BE2C (cell line): ENCODE data around the gene LIMS4.
"Not testable (repeated sequence)": the region's sequence is repeated elsewhere in the genome, so short reads cannot be mapped to it uniquely, and the experiment has no call there.

Source experiments
- DNase-seq: peaks from one replicate; pipeline ENCODE4 v3.0.0-alpha.2; 2020
- H3K27me3 ChIP-seq: fragments of 250-450 bp; sonication (Bioruptor Pico); 2 replicates; pipeline ENCODE4 v1.5.1; 2020; ENCODE audit warnings: mild to moderate bottlenecking
- H3K36me3 ChIP-seq: fragments of 250-450 bp; sonication (Bioruptor Pico); 2 replicates; pipeline ENCODE4 v1.5.1; 2020; ENCODE audit warnings: mild to moderate bottlenecking
- H3K4me1 ChIP-seq: fragments of 250-450 bp; sonication (Bioruptor Pico); 2 replicates; pipeline ENCODE4 v1.5.1; 2020
- H3K4me3 ChIP-seq: 2 replicates; pipeline ENCODE4 v1.5.1; 2011; ENCODE audit warnings: low read depth, low read length
- H3K9me3 ChIP-seq: fragments of 250-450 bp; sonication (Bioruptor Pico); 2 replicates; pipeline ENCODE4 v1.5.1; 2020

Gene LIMS4

DNA sequence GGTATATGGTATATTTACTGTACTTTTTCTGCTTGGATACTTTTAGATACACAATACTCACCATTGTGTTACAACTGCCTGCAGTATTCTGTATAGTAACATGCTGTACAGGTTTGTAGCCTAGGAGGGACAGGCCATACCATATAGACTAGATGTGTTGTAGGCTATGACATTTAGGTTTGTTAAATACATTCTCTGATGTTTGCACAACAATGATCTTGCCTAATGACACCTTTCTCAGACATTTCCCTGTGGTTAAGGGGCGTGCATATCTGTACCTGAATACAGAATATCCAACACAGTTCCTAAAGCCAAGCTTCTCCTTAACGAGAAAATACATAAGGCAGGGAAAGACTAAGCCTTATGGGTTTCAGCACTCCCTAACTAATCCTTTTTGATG lies 10.2 kb downstream of the LIMS4 start:
- H3K4me3 ChIP-seq, DNase-seq, H3K36me3 ChIP-seq, H3K9me3 ChIP-seq, H3K27me3 ChIP-seq, H3K4me1 ChIP-seq: not testable (repeated sequence)

DNA sequence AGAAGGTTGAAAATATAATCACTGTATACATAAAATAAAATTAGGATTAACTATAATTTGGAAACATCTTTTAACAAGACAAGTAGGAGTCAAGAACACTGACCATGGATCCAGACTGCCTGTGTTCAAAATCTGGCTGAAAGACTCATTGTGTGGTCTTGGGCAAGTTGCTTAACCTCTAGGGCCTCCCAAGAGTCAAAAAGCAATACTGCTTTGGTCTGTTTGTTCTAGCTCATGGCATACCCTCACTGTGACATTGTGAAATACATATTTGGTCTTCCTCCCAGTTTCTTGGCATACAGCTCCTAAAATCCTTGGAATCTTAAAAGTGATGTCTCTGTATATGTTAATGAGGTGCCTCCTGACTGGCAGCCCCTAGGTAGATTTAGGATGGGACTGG lies 12.3 kb downstream of the LIMS4 start:
- H3K4me1 ChIP-seq, H3K36me3 ChIP-seq, H3K9me3 ChIP-seq, H3K4me3 ChIP-seq, H3K27me3 ChIP-seq, DNase-seq: not testable (repeated sequence)

- H3K9me3 ChIP-seq, H3K36me3 ChIP-seq, H3K4me1 ChIP-seq, H3K27me3 ChIP-seq, DNase-seq, H3K4me3 ChIP-seq: not testable (repeated sequence)
These were observed 15.4 kb downstream of the LIMS4 start for GRCh38 chr2:110457214-110457590.

DNA sequence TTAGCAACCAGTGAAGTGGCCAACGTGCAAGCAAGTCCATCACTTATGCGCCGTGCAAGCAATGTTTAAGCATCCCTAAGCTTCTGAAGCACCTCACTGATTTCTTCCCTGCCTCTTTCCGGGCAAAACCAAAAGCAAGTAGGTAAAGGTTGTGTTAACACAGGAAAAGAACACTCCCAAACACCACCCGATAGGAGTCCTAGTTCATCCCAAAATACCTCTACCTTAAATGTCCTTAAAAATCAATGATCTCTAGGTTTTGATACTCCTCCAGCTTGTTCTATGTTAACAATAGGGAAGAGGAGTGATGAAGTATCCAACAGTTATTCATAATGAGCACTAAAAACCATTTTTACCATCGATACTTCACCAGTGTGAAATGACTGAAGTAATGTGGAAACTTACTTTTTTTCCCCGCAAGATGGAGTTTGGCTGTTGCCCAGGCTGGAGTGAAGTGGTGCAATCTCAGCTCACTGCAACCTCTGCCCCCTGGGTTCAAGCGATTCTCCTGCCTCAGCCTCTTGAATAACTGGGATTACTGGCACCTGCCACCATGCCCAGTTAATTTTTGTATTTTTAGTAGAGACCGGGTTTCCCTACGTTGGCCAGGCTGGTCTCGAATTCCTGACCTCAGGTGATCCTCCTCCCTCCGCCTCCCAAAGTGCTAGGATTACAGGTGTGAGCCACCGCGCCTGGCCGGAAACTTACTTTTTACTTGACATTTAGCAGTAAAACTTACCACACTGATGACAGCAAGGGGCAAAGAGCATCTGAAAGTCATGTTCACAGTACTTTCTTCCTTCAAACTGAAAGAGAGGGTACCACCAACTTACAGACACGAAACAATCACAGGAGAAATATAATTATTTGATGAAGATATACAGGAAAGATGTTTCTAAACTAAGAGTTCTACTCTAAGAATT lies 16.1 kb downstream of the LIMS4 start:
- not testable (repeated sequence) for H3K4me3 ChIP-seq, H3K9me3 ChIP-seq, H3K27me3 ChIP-seq, DNase-seq, H3K4me1 ChIP-seq, H3K36me3 ChIP-seq

DNA sequence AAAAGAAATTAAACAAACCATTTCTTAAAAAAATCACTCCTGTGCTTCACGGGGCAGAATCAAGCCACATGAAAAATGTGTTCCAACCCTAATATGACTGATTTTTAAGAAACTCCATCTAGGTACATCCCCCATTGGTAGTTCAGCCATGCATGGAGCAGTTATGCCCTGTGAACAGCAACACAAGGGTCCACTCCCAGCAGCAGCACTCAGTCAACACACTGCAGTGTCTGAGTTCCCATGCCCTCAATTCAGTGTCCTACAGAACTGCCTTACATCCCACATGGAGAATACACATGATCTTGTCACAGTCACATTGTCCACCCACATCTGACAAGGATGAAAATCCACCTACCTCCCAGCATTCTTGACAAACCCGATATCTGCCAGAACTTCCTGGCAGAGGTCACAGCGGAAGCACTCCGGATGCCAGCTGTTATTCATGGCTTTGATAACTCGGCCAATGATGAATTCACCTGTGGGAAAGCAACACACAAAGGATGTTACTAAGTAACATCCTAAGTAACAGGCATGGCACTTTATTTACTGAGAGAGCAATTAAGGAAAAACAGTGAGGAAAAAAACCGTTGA lies 17.4 kb downstream of the LIMS4 start:
- not testable (repeated sequence) for H3K9me3 ChIP-seq, DNase-seq, H3K27me3 ChIP-seq, H3K4me1 ChIP-seq, H3K4me3 ChIP-seq, H3K36me3 ChIP-seq

- not testable (repeated sequence) for H3K36me3 ChIP-seq, H3K9me3 ChIP-seq, H3K4me3 ChIP-seq, H3K27me3 ChIP-seq, DNase-seq, H3K4me1 ChIP-seq
These were observed 21.7 kb downstream of the LIMS4 start for GRCh38 chr2:110450951-110451350.

DNA sequence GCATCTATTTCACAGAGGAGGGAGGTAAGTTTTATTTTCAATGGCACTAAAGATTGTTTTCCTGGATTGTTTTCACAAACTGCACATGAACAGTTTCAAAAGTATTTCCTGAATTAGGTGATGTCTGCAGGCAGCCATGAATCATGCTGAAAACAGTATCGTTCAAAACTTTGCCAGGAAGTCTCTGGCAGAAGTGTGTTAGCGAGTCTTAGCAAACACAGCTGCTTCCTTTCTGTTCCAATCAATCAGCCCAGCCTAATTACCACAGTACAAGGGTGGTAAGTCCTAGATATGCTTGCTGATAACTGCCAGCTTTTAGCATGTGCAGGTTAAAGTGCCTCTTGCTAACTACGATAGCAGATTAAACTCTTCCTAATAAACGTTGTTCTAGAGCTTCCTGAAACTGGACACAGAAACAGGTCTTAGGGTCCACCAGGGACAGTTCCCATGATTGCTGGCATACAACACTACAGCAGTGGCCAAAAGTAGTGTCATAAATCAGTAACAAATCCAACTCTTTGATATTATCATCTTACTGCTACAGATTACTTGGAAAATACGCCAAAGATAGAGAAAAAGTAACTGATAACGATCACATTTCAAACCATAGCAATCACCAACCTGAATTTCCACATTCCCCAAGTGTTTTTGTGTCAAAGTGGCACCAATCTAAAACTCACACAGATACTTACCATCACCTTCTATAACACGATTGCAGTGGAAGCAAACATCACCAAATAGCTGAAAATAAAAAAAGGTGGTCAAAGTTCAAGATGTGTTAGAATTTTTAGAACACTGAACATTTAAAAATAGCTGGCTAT lies 23.3 kb downstream of the LIMS4 start:
- H3K4me1 ChIP-seq, DNase-seq, H3K4me3 ChIP-seq, H3K36me3 ChIP-seq, H3K9me3 ChIP-seq, H3K27me3 ChIP-seq: not testable (repeated sequence)

- H3K9me3 ChIP-seq, H3K36me3 ChIP-seq, DNase-seq, H3K27me3 ChIP-seq, H3K4me1 ChIP-seq, H3K4me3 ChIP-seq: not testable (repeated sequence)
These were observed 26.0 kb downstream of the LIMS4 start for GRCh38 chr2:110446644-110447043.

DNA sequence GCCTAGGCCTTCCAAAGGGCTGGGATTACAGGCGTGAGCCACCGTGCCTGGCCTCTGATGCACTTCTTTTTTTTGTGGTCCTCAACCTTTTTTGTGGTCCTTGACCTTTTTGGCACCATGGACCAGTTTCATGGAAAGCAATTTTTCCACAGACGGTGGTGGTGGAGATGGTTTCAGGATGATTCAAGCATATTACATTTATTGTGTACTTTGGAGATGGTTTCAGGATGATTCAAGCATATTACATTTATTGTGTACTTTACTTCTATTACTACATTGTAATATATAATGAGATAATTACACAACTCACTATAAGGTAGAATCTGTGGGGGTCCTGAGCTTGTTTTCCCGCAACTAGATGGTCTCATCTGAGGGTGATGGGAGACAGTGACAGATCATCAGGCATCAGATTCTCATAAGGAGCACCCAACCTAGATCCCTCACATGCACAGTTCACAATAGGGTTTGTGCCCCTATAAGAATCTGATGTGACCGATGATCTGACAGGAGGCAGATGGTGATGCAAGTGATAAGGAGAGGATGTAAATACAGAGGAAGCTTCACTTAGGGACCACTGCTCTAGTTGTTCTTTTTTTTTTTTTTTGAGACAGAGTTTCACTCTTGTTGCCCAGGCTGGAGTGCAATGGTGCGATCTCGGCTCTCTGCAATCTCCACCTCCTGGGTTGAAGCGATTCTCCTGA lies 29.2 kb downstream of the LIMS4 start:
- H3K4me3 ChIP-seq, H3K27me3 ChIP-seq, H3K4me1 ChIP-seq, H3K36me3 ChIP-seq, H3K9me3 ChIP-seq, DNase-seq: not testable (repeated sequence)

- not testable (repeated sequence) for H3K4me3 ChIP-seq, H3K9me3 ChIP-seq, H3K4me1 ChIP-seq, DNase-seq, H3K27me3 ChIP-seq, H3K36me3 ChIP-seq
These were observed 30.7 kb downstream of the LIMS4 start for GRCh38 chr2:110441905-110442304.

- not testable (repeated sequence) for H3K4me1 ChIP-seq, H3K27me3 ChIP-seq, H3K9me3 ChIP-seq, DNase-seq, H3K4me3 ChIP-seq, H3K36me3 ChIP-seq
These were observed 38.1 kb downstream of the LIMS4 start for GRCh38 chr2:110434565-110434964.

GRCh38 chr2:110425725-110426124 lies 46.9 kb downstream of the LIMS4 start:
- H3K36me3 ChIP-seq, DNase-seq, H3K27me3 ChIP-seq, H3K4me1 ChIP-seq, H3K4me3 ChIP-seq, H3K9me3 ChIP-seq: not testable (repeated sequence)

DNA sequence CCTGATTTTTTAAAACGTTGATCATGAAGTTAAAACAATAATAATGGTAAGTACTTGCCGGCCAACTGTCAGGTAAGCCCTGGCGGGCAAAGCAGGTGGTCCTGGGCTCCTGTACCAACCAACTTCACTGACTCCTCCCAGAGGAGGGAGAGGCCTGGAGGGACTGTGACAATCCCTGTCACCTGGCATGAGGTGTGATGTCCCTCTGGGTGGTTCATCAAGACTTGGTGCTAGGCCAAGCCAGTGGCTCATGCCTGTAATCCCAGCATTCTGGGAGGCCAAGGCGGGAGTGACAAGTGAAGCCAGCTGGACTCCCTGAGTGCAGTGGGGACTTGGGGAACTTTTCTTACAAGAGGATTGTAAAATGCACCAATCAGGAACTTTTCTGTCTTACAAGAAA lies 48.2 kb downstream of the LIMS4 start:
- not testable (repeated sequence) for H3K4me1 ChIP-seq, H3K27me3 ChIP-seq, H3K36me3 ChIP-seq, DNase-seq, H3K9me3 ChIP-seq, H3K4me3 ChIP-seq

DNA sequence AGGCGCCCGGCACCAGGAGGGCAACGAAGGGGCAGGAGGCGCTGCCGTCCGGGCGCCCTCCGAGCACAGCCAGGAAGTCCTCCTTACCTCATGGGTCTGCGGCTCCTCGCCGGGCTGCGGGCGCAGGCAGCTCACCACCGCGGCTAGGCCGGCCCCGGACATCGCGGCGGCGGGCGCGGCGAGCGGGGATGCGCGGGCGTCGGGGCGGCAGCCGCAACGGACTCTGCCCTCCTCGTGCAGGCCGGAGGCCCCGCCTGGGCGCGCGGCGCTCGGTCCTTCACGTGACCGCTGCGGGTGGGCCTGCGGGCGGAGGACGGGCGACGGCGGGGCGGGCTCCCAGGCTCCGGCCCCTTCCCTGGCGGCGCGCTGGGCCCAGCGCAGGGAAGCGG lies 49.0 kb downstream of the LIMS4 start:
- not testable (repeated sequence) for H3K4me1 ChIP-seq, H3K9me3 ChIP-seq, H3K27me3 ChIP-seq, H3K36me3 ChIP-seq, H3K4me3 ChIP-seq, DNase-seq

DNA sequence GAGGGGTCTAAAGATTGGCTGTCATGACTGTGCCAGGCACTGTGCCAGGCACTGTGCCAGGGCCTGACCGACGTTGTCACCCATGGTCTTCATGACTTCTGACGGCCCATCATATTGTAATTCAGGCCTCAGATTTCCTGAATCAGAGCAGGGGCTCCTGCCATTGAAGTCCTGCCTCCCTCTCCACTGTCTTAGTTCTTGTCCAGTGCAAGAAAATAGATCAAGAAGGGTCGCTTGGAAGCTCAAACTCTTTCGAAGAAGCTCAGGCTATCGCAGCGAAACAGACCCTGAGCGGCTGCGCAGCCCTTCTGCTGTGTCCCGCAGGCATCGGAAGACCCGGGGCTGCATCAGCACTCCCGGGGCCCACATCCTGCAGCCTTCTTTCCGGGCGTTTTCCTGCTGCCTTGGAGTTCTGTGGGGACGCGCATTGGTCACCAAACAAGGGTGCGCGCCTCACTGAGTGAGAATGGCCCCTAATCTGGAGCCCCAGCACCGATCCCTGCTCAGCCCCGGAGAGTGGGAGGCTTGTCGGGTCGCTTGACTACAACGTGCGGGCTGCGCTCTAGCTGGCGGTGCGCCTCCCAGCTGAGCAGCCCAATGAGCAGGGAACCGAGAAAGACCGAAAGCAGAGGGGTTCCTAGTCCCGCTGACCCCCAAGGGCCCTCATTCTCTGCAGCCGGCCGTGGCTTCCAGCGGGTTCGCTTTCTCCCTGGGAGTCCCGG lies 49.6 kb downstream of the LIMS4 start:
- H3K27me3 ChIP-seq = not testable (repeated sequence)

More for the DNA sequence above, 49.6 kb downstream of the LIMS4 start:
- H3K4me3 ChIP-seq, H3K9me3 ChIP-seq, H3K36me3 ChIP-seq, DNase-seq, H3K4me1 ChIP-seq: not testable (repeated sequence)
